ENCODE measurements around the gene MRPS23.

The MRPS23 gene

DNA sequence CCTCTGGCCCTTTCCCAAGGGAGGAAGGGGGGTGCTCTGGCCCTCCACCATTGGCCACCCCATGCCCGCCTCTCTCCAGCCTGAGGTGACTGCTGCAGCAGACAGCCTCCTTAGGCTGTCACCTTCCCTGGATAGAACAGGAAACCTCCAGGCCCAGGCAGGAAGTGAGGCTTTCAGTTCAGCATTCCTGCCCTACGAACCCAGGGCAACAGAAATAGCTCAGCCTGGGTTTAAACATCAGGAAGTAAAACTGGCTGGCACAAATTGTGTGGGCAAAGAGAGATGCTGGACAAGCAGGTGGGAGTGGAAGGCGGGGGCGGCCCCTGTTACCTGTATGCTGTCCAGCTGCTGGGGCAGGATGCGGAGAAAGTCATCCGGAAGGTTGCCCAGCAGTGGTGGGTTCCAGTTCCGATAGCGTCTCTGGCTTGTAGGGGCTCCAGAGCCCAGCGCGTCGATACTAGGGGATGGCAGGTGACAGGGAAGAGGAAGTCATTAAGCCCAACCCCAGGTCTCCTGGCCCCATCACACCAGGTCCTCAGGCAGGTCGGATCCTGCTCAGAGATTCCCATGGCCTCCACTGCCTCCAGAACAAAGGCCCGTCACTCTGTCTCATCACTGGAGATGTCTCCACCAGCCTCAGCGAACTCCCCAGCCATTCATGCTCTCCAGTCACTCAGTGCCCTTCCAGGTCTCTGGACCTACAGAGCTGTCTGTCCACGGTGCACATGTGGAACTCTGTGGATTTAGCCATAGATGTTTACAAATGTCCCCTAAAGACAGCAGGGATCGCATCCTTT is 23.6 kb upstream of the MRPS23 start:
- no peak for DNase-seq (ENCODE audit: insufficient read length, low spot score)
- no peak for FAIRE-seq
- TF ChIP-seq, protein P1, sequence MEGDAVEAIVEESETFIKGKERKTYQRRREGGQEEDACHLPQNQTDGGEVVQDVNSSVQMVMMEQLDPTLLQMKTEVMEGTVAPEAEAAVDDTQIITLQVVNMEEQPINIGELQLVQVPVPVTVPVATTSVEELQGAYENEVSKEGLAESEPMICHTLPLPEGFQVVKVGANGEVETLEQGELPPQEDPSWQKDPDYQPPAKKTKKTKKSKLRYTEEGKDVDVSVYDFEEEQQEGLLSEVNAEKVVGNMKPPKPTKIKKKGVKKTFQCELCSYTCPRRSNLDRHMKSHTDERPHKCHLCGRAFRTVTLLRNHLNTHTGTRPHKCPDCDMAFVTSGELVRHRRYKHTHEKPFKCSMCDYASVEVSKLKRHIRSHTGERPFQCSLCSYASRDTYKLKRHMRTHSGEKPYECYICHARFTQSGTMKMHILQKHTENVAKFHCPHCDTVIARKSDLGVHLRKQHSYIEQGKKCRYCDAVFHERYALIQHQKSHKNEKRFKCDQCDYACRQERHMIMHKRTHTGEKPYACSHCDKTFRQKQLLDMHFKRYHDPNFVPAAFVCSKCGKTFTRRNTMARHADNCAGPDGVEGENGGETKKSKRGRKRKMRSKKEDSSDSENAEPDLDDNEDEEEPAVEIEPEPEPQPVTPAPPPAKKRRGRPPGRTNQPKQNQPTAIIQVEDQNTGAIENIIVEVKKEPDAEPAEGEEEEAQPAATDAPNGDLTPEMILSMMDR (IDR thresholded peaks at IDR 0.05; ENCODE audit: insufficient read depth, missing control alignments), result no peak

DNA sequence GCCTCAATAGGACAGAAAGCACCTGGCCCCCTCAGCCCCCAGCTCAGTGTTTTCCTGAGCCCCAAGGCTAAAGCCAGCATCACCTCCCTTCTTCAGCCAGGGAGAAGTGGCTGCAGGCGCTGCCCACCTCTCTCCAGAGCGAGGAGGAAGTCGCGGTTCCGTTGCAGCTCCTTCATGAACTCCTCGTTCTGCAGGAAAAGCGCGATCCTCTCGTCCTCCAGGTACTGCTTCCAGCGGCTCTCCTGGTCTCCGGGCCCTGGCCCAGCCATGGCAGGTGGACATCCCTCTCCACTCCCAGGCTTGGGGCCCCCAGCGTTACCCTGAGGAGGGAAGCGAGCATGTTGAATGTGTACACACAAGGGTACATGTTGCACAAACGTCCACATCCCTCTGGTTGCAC is 22.7 kb upstream of the MRPS23 start:
- FAIRE-seq (no peak), DNase-seq (ENCODE audit: insufficient read length, low spot score) (no peak)
- TF ChIP-seq, protein P1 (IDR thresholded peaks at IDR 0.05; ENCODE audit: insufficient read depth, missing control alignments), result no peak

DNA sequence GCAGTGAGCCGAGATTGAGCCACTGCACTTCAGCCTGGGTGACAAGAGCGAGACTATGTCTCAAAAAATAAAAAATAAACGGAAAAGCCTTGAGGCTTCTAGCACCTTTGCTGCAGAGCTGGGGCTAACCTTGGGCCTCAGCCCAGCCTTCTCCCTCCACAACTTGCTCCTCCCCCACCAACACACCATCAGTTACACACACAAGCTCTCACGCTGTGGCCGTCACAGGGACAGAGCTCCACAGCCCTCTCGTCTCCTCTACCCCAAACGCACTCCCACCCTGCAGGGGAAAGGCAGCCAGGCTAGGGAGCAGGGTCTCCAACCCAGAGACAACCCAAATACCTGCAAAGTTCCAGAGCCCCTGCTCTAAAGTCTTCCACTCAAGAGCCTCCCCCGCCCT is 22.0 kb upstream of the MRPS23 start:
- no peak for FAIRE-seq
- TF ChIP-seq, protein P1 (IDR thresholded peaks at IDR 0.05; ENCODE audit: insufficient read depth, missing control alignments), result no peak
- DNase-seq (ENCODE audit: insufficient read length, low spot score), result no peak

DNA sequence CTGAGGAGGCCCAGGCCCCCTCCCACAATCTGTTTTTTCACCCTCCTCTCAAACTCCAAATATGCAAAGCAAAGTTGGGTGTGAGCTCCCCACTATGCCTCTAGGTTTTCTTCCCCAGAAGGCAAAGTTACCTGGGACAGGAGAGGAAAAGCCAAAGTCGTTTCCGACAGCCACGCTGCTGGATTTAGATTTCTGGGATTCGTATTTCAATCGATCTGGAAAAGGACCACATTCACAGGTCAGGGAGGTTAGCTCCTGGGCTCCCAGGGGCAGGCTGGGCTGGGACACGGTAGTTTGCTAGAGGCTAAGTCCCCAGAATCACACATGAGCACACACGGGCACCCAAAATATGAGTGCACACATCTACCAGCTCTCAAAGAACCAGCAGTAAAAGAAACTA is 21.3 kb upstream of the MRPS23 start:
- TF ChIP-seq, protein P1 (IDR thresholded peaks at IDR 0.05; ENCODE audit: insufficient read depth, missing control alignments), result no peak
- DNase-seq (ENCODE audit: insufficient read length, low spot score), result no peak
- FAIRE-seq, result no peak

DNA sequence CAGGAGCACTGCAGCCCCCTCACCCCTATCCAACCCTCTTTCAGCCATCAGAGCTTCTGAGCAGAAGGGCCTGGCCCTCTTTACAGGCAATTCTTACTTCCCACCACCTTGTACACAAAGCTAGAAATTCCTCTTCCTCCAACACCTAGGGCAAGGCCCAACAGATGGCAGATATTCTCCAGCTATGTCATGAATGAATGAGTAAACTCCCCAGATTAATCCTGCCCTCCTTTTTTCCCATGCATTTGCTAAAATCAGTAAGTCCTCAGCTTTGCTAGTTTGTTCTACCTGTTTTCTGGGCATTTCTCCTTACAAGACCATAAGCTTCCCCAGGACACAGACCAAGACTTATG is 20.4 kb upstream of the MRPS23 start:
- FAIRE-seq (peak; percentile 92), DNase-seq (ENCODE audit: insufficient read length, low spot score) (no peak)
- TF ChIP-seq, protein P1 (IDR thresholded peaks at IDR 0.05; ENCODE audit: insufficient read depth, missing control alignments), result no peak

DNA sequence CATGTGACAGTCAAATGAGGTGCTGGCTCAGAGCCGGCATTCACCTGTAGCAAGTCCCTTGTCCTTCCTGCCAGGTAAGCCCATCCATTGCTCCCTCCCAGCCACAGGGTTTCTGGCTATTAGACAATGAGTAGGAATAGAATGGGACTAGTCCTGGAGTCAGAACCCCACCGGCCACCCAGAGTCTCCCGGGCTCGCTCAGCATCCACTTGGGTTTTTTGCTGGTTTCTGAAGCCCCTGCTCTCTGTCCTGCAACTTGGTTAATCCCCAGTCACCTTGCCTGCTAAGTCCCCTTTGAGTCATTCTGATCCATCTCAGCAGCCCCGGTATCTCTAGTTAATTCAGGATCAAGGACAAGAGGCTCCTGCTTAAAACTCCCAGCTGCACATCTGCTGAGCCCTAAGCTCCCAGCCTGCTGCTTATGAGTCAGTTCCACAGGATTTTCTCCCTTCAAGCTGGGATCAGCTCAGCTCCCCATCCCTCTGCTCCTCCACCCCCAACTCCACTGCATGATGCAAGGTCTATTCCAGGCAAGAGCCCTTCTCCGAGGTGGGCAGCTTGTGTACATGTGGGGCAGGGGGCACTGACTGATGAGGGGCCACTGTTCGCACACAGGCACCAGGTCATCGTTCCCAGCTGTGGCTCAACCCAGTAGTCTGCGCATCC is 19.9 kb upstream of the MRPS23 start:
- peak; percentile 88 for DNase-seq (ENCODE audit: insufficient read length, low spot score)
- TF ChIP-seq, protein P1 (IDR thresholded peaks at IDR 0.05; ENCODE audit: insufficient read depth, missing control alignments), result no peak
- FAIRE-seq, result peak; percentile 85

Measured in D721Med (cell line).